Measurements from ENCODE around the gene GLP2R.

The GLP2R gene

DNA sequence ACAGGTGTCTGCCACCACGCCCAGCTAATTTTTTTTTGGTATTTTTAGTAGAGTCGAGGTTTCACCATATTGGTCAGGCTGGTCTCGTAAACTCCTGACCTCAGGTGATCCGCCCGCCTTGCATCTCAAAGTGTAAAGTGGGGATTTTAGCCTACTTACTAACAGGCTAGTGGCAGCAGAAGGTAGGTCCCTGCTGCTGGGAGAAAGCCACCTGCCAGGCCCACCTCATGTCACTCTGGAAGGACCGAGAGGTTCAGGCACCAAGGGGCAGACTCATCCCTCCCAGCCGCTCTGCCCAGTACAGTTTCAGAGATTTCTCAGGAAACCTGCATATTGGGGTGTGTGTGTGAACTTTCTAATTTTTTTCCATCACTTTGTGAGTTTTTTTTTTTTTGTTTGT, 81.4 kb downstream of the GLP2R start:
- H3K23ac ChIP-seq (ENCODE audit: low read length) = no peak overlapping the region
- no peak overlapping the region for H2BK5ac ChIP-seq (ENCODE audit: low read length)
- H3K36me3 ChIP-seq (ENCODE audit: control insufficient read depth, insufficient read depth, low read length) = no peaks in the 10 kb centered on the region
- H3K56ac ChIP-seq (ENCODE audit: low read length) = no peak overlapping the region
- H3K79me1 ChIP-seq (ENCODE audit: low read length) = no peaks in the 10 kb centered on the region
- H2BK15ac ChIP-seq (replicated peaks; ENCODE audit: low read depth) = no peak overlapping the region
- no peak for DNase-seq
- H2AK5ac ChIP-seq (ENCODE audit: low read length) = no peak overlapping the region
- no peak overlapping the region for H3K27ac ChIP-seq (ENCODE audit: low read depth, low read length)
- H4K8ac ChIP-seq (ENCODE audit: low read depth, low read length) = no peak overlapping the region
- H3K79me2 ChIP-seq (ENCODE audit: control insufficient read depth, insufficient read depth, low read length) = no peaks in the 10 kb centered on the region
- H3K4me1 ChIP-seq (ENCODE audit: control insufficient read depth, low read depth, low read length) = no peaks in the 10 kb centered on the region
- H3K4me3 ChIP-seq (ENCODE audit: low read length) = no peak overlapping the region
- H3K18ac ChIP-seq (ENCODE audit: low read length) = no peak overlapping the region
- no peak overlapping the region for H4K5ac ChIP-seq (ENCODE audit: low read length)
- H3K4ac ChIP-seq (ENCODE audit: low read depth, low read length) = no peak overlapping the region
- no peak overlapping the region for H3K4me2 ChIP-seq (ENCODE audit: low read length)
- H3K27me3 ChIP-seq (ENCODE audit: insufficient read depth, low read length, poor library complexity) = no peaks in the 10 kb centered on the region
- no peak overlapping the region for H3K9ac ChIP-seq (ENCODE audit: low read length)
- no peak overlapping the region for H2BK120ac ChIP-seq (ENCODE audit: low read depth, low read length)
- WGBS (ENCODE audit: extremely low coverage, insufficient coverage, low lambda C conversion rate) = no CpG with 5 or more reads among the region's 7 CpGs

- H3K27ac ChIP-seq (ENCODE audit: low read depth, low read length) = no peak overlapping the region
- H4K8ac ChIP-seq (ENCODE audit: low read depth, low read length) = no peak overlapping the region
- H2BK5ac ChIP-seq (ENCODE audit: low read length) = no peak overlapping the region
- H3K4me3 ChIP-seq (ENCODE audit: low read length) = no peak overlapping the region
- peak; percentile 45 for DNase-seq
- WGBS (ENCODE audit: extremely low coverage, insufficient coverage, low lambda C conversion rate) = no CpG with 5 or more reads among the region's 12 CpGs
- no peak overlapping the region for H2BK15ac ChIP-seq (replicated peaks; ENCODE audit: low read depth)
- H3K4me1 ChIP-seq (ENCODE audit: control insufficient read depth, low read depth, low read length) = no peaks in the 10 kb centered on the region
- no peak overlapping the region for H3K18ac ChIP-seq (ENCODE audit: low read length)
- no peak overlapping the region for H3K4ac ChIP-seq (ENCODE audit: low read depth, low read length)
- H3K79me2 ChIP-seq (ENCODE audit: control insufficient read depth, insufficient read depth, low read length) = no peaks in the 10 kb centered on the region
- no peak overlapping the region for H3K23ac ChIP-seq (ENCODE audit: low read length)
- H3K27me3 ChIP-seq (ENCODE audit: insufficient read depth, low read length, poor library complexity) = no peaks in the 10 kb centered on the region
- no peak overlapping the region for H3K4me2 ChIP-seq (ENCODE audit: low read length)
- H3K36me3 ChIP-seq (ENCODE audit: control insufficient read depth, insufficient read depth, low read length) = no peaks in the 10 kb centered on the region
- H3K9ac ChIP-seq (ENCODE audit: low read length) = no peak overlapping the region
- no peaks in the 10 kb centered on the region for H3K79me1 ChIP-seq (ENCODE audit: low read length)
- no peak overlapping the region for H2AK5ac ChIP-seq (ENCODE audit: low read length)
- peak overlapping the region; percentile 34 for H3K56ac ChIP-seq (ENCODE audit: low read length)
- H2BK120ac ChIP-seq (ENCODE audit: low read depth, low read length) = no peak overlapping the region
- H4K5ac ChIP-seq (ENCODE audit: low read length) = no peak overlapping the region
Observed at GRCh38 chr17:9907883-9908648, 82.3 kb downstream of the GLP2R start.

- Histone ChIP-seq H3K27me3 (ENCODE audit: insufficient read depth, low read length, poor library complexity) (no peaks in the 10 kb centered on the region), H3K9ac (ENCODE audit: low read length) (no peak overlapping the region), H3K36me3 (ENCODE audit: control insufficient read depth, insufficient read depth, low read length) (no peaks in the 10 kb centered on the region), H3K79me2 (ENCODE audit: control insufficient read depth, insufficient read depth, low read length) (no peaks in the 10 kb centered on the region), H2AK5ac (ENCODE audit: low read length) (no peak overlapping the region), H3K23ac (ENCODE audit: low read length) (no peak overlapping the region), H2BK15ac (replicated peaks; ENCODE audit: low read depth) (no peak overlapping the region), H3K4me1 (ENCODE audit: control insufficient read depth, low read depth, low read length) (no peaks in the 10 kb centered on the region), H3K56ac (ENCODE audit: low read length) (no peak overlapping the region), H3K4me3 (ENCODE audit: low read length) (no peak overlapping the region), H4K8ac (ENCODE audit: low read depth, low read length) (no peak overlapping the region), H3K4me2 (ENCODE audit: low read length) (no peak overlapping the region), H3K79me1 (ENCODE audit: low read length) (no peaks in the 10 kb centered on the region), H3K27ac (ENCODE audit: low read depth, low read length) (no peak overlapping the region), H2BK120ac (ENCODE audit: low read depth, low read length) (no peak overlapping the region), H2BK5ac (ENCODE audit: low read length) (no peak overlapping the region), H3K4ac (ENCODE audit: low read depth, low read length) (no peak overlapping the region), H4K5ac (ENCODE audit: low read length) (no peak overlapping the region), H3K18ac (ENCODE audit: low read length) (no peak overlapping the region)
- WGBS (ENCODE audit: extremely low coverage, insufficient coverage, low lambda C conversion rate) = no CpG with 5 or more reads among the region's 7 CpGs
- DNase-seq = no peak
Observed at GRCh38 chr17:9908649-9909042, 82.9 kb downstream of the GLP2R start.

- H3K4me3 ChIP-seq (ENCODE audit: low read length) = no peak overlapping the region
- no peak overlapping the region for H3K4me2 ChIP-seq (ENCODE audit: low read length)
- no peak overlapping the region for H4K8ac ChIP-seq (ENCODE audit: low read depth, low read length)
- no peaks in the 10 kb centered on the region for H3K27me3 ChIP-seq (ENCODE audit: insufficient read depth, low read length, poor library complexity)
- no peak for DNase-seq
- H3K4me1 ChIP-seq (ENCODE audit: control insufficient read depth, low read depth, low read length) = no peaks in the 10 kb centered on the region
- H4K5ac ChIP-seq (ENCODE audit: low read length) = no peak overlapping the region
- no CpG with 5 or more reads among the region's 12 CpGs for WGBS (ENCODE audit: extremely low coverage, insufficient coverage, low lambda C conversion rate)
- no peak overlapping the region for H3K18ac ChIP-seq (ENCODE audit: low read length)
- no peak overlapping the region for H3K9ac ChIP-seq (ENCODE audit: low read length)
- H2AK5ac ChIP-seq (ENCODE audit: low read length) = no peak overlapping the region
- no peak overlapping the region for H3K56ac ChIP-seq (ENCODE audit: low read length)
- H3K23ac ChIP-seq (ENCODE audit: low read length) = no peak overlapping the region
- no peaks in the 10 kb centered on the region for H3K36me3 ChIP-seq (ENCODE audit: control insufficient read depth, insufficient read depth, low read length)
- no peak overlapping the region for H2BK120ac ChIP-seq (ENCODE audit: low read depth, low read length)
- no peaks in the 10 kb centered on the region for H3K79me2 ChIP-seq (ENCODE audit: control insufficient read depth, insufficient read depth, low read length)
- no peak overlapping the region for H2BK15ac ChIP-seq (replicated peaks; ENCODE audit: low read depth)
- no peak overlapping the region for H3K4ac ChIP-seq (ENCODE audit: low read depth, low read length)
- no peaks in the 10 kb centered on the region for H3K79me1 ChIP-seq (ENCODE audit: low read length)
- no peak overlapping the region for H3K27ac ChIP-seq (ENCODE audit: low read depth, low read length)
- H2BK5ac ChIP-seq (ENCODE audit: low read length) = no peak overlapping the region
Observed at GRCh38 chr17:9911089-9911488, 85.4 kb downstream of the GLP2R start.

DNA sequence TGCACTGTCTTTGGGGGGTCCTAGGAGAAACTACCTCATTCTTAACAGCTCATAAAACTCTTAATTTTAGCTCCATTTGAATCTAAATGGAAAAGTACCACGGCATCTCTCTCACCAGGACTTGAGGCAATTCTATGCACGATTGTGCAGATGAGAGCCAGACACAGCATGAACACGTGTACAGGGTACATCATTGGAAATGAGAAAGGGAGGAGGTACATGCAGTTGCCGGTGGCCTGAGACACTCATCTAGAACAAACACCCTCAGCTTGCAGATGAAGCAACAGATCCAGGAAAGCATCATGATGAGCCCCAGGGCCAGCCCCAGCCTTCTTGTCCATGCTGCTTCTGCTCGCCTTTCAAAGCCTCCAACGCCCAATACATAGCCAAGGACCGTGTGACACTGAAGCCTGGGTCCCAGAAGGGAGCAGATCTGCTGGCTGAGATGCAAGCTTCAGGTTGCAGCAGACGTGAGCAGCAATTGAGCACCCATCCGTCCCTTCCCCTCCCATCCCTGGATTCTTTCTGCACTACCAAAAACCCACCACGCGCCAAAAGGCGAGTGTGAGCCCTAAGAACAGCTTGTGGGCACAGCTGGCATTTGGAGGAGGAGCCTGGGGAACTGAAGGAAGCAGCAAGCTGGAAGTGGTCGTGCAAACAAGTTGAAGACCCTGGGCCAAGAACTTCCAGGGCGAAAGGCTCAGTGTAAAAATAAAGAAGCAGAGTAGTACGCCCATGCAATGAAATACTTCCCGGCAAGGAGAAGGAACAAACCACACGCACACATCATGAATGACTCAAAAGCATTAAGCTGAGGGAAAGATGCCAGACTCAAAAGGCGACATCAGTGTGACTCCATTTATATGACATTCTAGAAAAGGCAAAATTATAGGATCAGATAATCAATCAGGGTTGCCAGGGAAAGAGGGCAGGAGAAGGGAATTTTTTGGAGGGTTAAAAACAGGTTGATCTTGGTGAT, 86.7 kb downstream of the GLP2R start:
- Histone ChIP-seq H3K23ac (ENCODE audit: low read length) (no peak overlapping the region), H3K56ac (ENCODE audit: low read length) (no peak overlapping the region), H2AK5ac (ENCODE audit: low read length) (no peak overlapping the region), H3K18ac (ENCODE audit: low read length) (no peak overlapping the region), H3K4me3 (ENCODE audit: low read length) (no peak overlapping the region), H3K27me3 (ENCODE audit: insufficient read depth, low read length, poor library complexity) (no peaks in the 10 kb centered on the region), H3K4me1 (ENCODE audit: control insufficient read depth, low read depth, low read length) (no peaks in the 10 kb centered on the region), H3K4me2 (ENCODE audit: low read length) (no peak overlapping the region), H3K9ac (ENCODE audit: low read length) (no peak overlapping the region), H3K4ac (ENCODE audit: low read depth, low read length) (no peak overlapping the region), H2BK120ac (ENCODE audit: low read depth, low read length) (no peak overlapping the region), H3K27ac (ENCODE audit: low read depth, low read length) (no peak overlapping the region), H4K8ac (ENCODE audit: low read depth, low read length) (no peak overlapping the region), H3K79me1 (ENCODE audit: low read length) (no peaks in the 10 kb centered on the region), H3K36me3 (ENCODE audit: control insufficient read depth, insufficient read depth, low read length) (no peaks in the 10 kb centered on the region), H2BK5ac (ENCODE audit: low read length) (no peak overlapping the region), H4K5ac (ENCODE audit: low read length) (no peak overlapping the region), H2BK15ac (replicated peaks; ENCODE audit: low read depth) (no peak overlapping the region), H3K79me2 (ENCODE audit: control insufficient read depth, insufficient read depth, low read length) (no peaks in the 10 kb centered on the region)
- no CpG with 5 or more reads among the region's 18 CpGs for WGBS (ENCODE audit: extremely low coverage, insufficient coverage, low lambda C conversion rate)
- DNase-seq = no peak

All from mesendoderm (in vitro differentiated cells).